ENCODE measurements around the gene ROGDI. TPM values are rescaled to one million over a fixed set of nuclear protein-coding genes. Genes with fewer than 3 reads are reported as not detected.
A peak's percentile ranks its signal among the peaks of the same experiment; 100 is the strongest.

The ROGDI gene
- total and polyA plus RNA-seq, 9 of the 15 experiments (the other 6 are each of a cell fraction or from before 2014, with no cell fraction given) = 0.97 to 37.3 (median 16.5) TPM

DNA sequence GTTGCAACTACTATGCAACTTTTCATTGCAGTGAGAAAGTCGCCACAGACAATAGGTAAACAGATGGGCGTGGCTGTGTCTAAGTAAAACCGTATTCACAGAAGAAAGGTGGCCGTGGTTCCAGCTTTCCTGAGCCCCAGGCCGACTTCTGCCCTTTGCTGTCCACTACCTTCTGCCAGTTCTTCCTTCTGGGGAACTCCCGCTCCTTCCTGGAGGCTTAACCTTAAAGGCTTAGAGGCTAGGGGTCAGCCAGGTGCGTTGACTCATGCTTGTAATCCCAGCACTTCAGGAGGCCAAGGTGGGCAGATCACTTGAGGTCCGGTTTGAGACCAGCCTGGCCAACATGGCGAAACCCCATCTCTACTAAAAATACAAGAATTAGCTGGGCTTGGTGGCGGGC, 12.2 kb downstream of the ROGDI start:
- peak overlapping the region in 1 of 2 experiments; percentile 6; a peak in 1 of 4 replicates for H3K9ac ChIP-seq (ENCODE audit: insufficient read depth in 1 of 2, low read depth in 2 of 2, low read length in 2 of 2)
- in situ Hi-C loops (cut with MboI) = no loop called here
- ATAC-seq (no peak), DNase-seq (ENCODE audit: extremely low read depth in 1 of 4, low spot score in 3 of 4) (no peak), FAIRE-seq (no peak)
- no peak overlapping the region for H3K4me3 ChIP-seq
- H3K36me3 ChIP-seq (ENCODE audit: control insufficient read depth, insufficient read depth, low read length) = no peaks in the 10 kb centered on the region
- H3K27me3 ChIP-seq (ENCODE audit: control insufficient read depth in 2 of 2, insufficient read depth in 2 of 2, low read length in 2 of 2) = no peaks in the 10 kb centered on the region
- H4K20me1 ChIP-seq (replicated peaks; ENCODE audit: control insufficient read depth, insufficient read depth, low read length) = no peaks in the 10 kb centered on the region
- ChIA-PET POLR2A (interaction anchor here (0.7 kb wide), 1 partner anchor 374 kb away, joined by 3 read pairs; the partner anchor contains the start of gene CORO7), CTCF (ENCODE audit: low intra/inter-chr PET ratio) (no interaction called here)
- no TSS peak for BruUV-seq (replicated peaks)
- no peak overlapping the region for H3K27ac ChIP-seq (ENCODE audit: extremely low read depth, low read depth, low read length)
- 57% methylated on average over 10 of the region's 10 CpGs for WGBS (ENCODE audit: insufficient coverage, low coverage, missing lambda C conversion rate)
- TF ChIP-seq CEBPG (CRISPR knock-in tag; IDR thresholded peaks at IDR 0.05) (peak; percentile 74), CEBPG (tag; conservative IDR thresholded peaks at IDR 0.05 in 1 of 2, IDR thresholded peaks at IDR 0.05 in 1 of 2) (0 out of 4 replicates have a peak, but pooled peaks of 1 of the 2 experiments have one; percentile 46), HDAC8 (tag; IDR thresholded peaks at IDR 0.05) (no peak), ZNF77 (CRISPR knock-in tag; IDR thresholded peaks at IDR 0.05) (no peak), ATF4 (CRISPR knock-in tag; IDR thresholded peaks at IDR 0.05) (no peak), ZNF780A (CRISPR knock-in tag; IDR thresholded peaks at IDR 0.05) (no peak), RBM17 (IDR thresholded peaks at IDR 0.05; ENCODE audit: borderline replicate concordance, low read depth, low read length) (no peak), ZNF766 (CRISPR knock-in tag; conservative IDR thresholded peaks at IDR 0.05) (no peak), ZEB2 (IDR thresholded peaks at IDR 0.05) (0 out of 2 replicates have a peak, but pooled peaks have one; percentile 23)
- TF ChIP-seq, protein P1, sequence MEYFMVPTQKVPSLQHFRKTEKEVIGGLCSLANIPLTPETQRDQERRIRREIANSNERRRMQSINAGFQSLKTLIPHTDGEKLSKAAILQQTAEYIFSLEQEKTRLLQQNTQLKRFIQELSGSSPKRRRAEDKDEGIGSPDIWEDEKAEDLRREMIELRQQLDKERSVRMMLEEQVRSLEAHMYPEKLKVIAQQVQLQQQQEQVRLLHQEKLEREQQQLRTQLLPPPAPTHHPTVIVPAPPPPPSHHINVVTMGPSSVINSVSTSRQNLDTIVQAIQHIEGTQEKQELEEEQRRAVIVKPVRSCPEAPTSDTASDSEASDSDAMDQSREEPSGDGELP (CRISPR knock-in tag; IDR thresholded peaks at IDR 0.05; ENCODE audit: borderline replicate concordance) = no peak
- 0 out of 2 replicates have a peak overlapping the region, but pooled peaks have one; percentile 29 for H2AFZ ChIP-seq (ENCODE audit: low read depth, low read length)
- H3K4me1 ChIP-seq (replicated peaks in 1 of 2; ENCODE audit: control insufficient read depth in 2 of 2, insufficient read depth in 2 of 2, low read length in 2 of 2) = peaks cover 19 to 35% of the 10 kb centered on the region in 2 experiments; a peak in 4 of 5 replicates
- no peaks in the 10 kb centered on the region for H3K9me1 ChIP-seq (ENCODE audit: control insufficient read depth, insufficient read depth, low read length)
- no peak overlapping the region for H3K4me2 ChIP-seq (ENCODE audit: insufficient read depth, low read length)
- no peaks in the 10 kb centered on the region for H3K9me3 ChIP-seq (replicated peaks; ENCODE audit: control insufficient read depth, insufficient read depth, low read depth, low read length)
- intact Hi-C loops (cut with micrococcal nuclease) = no loop called here
- no peaks in the 10 kb centered on the region for H3K79me2 ChIP-seq (ENCODE audit: control insufficient read depth, insufficient read depth, low read length)

Measured in K562 (cell line).